Panc1 (cell line): Measurements from ENCODE around the gene DCUN1D2. TPM values are rescaled to one million over a fixed set of nuclear protein-coding genes. Genes with fewer than 3 reads are reported as not detected.

ENCODE experiments used
- ATAC-seq: fragments of 200-7000 bp; cut with Tn5 transposase; 2 replicates; pipeline ENCODE4 v1.9.1; 2020; ENCODE audit warnings: mild to moderate bottlenecking, moderate library complexity
- BruUV-seq: library from RNA; stranded (reverse); fragments of 400-500 nt; replicated peaks from 2 replicates; lab custom pipeline; 2021; lab: Mats Ljungman, UMichigan
- CTCF ChIA-PET: fragments of 300-600 bp; sonication (Branson Sonifier 250); formaldehyde crosslinking; loops from one replicate; lab custom pipeline; 2022; ENCODE audit warnings: antibody characterized with exemption; lab: Charles Lee
- POLR2A ChIA-PET: fragments of 300-600 bp; sonication (Branson Sonifier 250); formaldehyde crosslinking; loops from one replicate; lab custom pipeline; 2022; ENCODE audit warnings: antibody characterized with exemption; lab: Charles Lee
- DNase-seq: peaks from one replicate; pipeline ENCODE4 v3.0.0-alpha.2; 2010; ENCODE audit warnings: low read depth, low spot score
- H3K27ac ChIP-seq: 2 replicates; pipeline ENCODE4 v1.5.1; 2011; ENCODE audit warnings: mild to moderate bottlenecking, low read length, inconsistent platforms
- H3K27me3 ChIP-seq: fragments of 200-500 bp; sonication (Bioruptor generic); 2 replicates; pipeline ENCODE4 v1.6.0; 2014; ENCODE audit warnings: low read length, inconsistent platforms; ENCODE audit not compliant: control insufficient read depth, insufficient read depth
- H3K36me3 ChIP-seq: fragments of 200-500 bp; sonication (Bioruptor generic); 2 replicates; pipeline ENCODE4 v1.5.1; 2014; ENCODE audit warnings: inconsistent platforms, mild to moderate bottlenecking, low read length, moderate library complexity; ENCODE audit not compliant: control insufficient read depth, insufficient read depth
- H3K4me1 ChIP-seq: 2 replicates; pipeline ENCODE4 v1.5.1; 2011; ENCODE audit warnings: inconsistent platforms, mild to moderate bottlenecking, low read length, moderate library complexity; ENCODE audit not compliant: control insufficient read depth, insufficient read depth
- H3K4me3 ChIP-seq, 2 experiments: 2 replicates each; pipeline ENCODE4 v1.5.1; 2011 to 2012; ENCODE audit warnings: low read depth in 2 of 2, low read length in 2 of 2, mild to moderate bottlenecking in 2 of 2, inconsistent platforms in 1 of 2, moderate library complexity in 1 of 2
- H3K9me3 ChIP-seq: fragments of 200-500 bp; sonication (Bioruptor generic); 2 replicates; pipeline ENCODE4 v1.5.1; 2014; ENCODE audit warnings: low read depth, mild to moderate bottlenecking, inconsistent platforms, low read length, moderate library complexity; ENCODE audit not compliant: control insufficient read depth, insufficient read depth
- POLR2AphosphoS5 ChIP-seq: IDR thresholded peaks from 2 replicates; pipeline ENCODE4 v1.6.1; 2012; ENCODE audit warnings: mild to moderate bottlenecking, low read depth, low read length, moderate library complexity
- REST ChIP-seq, 2 experiments: IDR thresholded peaks; 2 replicates each; pipeline ENCODE4 v1.6.1; 2011 to 2012; ENCODE audit warnings: low read depth in 2 of 2, control low read depth in 1 of 2, low read length in 1 of 2, mild to moderate bottlenecking in 1 of 2, moderate library complexity in 1 of 2; ENCODE audit not compliant: insufficient read depth in 1 of 2
- SIN3A ChIP-seq: IDR thresholded peaks from 2 replicates; pipeline ENCODE4 v1.6.1; 2012; ENCODE audit warnings: low read depth, mild to moderate bottlenecking, low read length, moderate library complexity, borderline replicate concordance; ENCODE audit not compliant: insufficient read depth
- TCF7L2 ChIP-seq: IDR thresholded peaks from 2 replicates; pipeline ENCODE4 v1.6.1; 2011; ENCODE audit warnings: mild to moderate bottlenecking, low read depth, low read length, inconsistent platforms
- in situ Hi-C: cut with HindIII; loops from 2 replicates; pipeline ENCODE4 v1.10.0; 2016; ENCODE audit warnings: low sequenced_read_pairs, low pct_unique_long_range_greater_than_20kb
- intact Hi-C: fragments of 100-400 bp; cut with micrococcal nuclease; formaldehyde crosslinking; loops from one replicate; pipeline ENCODE4 v1.10.0; 2022; ENCODE audit not compliant: unreplicated experiment
- total RNA-seq: library from RNA; stranded (reverse); gene quantifications from one replicate; pipeline ENCODE4 v1.2.1, GENCODE V29; 2021; ENCODE audit not compliant: unreplicated experiment
- TF ChIP-seq, protein P1 (sequence below): fragments of 450-650 bp; IDR thresholded peaks from 2 replicates; pipeline ENCODE4 v1.5.1; 2017; ENCODE audit warnings: mild to moderate bottlenecking

DCUN1D2 gene
- total RNA-seq, 1 experiment from 2014 or later, result 22.8 TPM

- no peaks in the 10 kb centered on the region for H3K27me3 ChIP-seq
- H3K9me3 ChIP-seq, result no peaks in the 10 kb centered on the region
- ATAC-seq (no peak), DNase-seq (no peak)
- no peaks in the 10 kb centered on the region for H3K4me1 ChIP-seq
- intact Hi-C loops, result no loop called here
- H3K36me3 ChIP-seq, result peaks cover 4% of the 10 kb centered on the region; the same call in 1 of the 2 replicates
- no TSS peak for BruUV-seq
- in situ Hi-C loops, result no loop called here
- H3K27ac ChIP-seq, result no peak overlapping the region
- no peak overlapping the region for H3K4me3 ChIP-seq
- TF ChIP-seq TCF7L2 (no peak), REST (IDR thresholded peaks at IDR 0.05; ENCODE audit: insufficient read depth in 1 of 2, low read depth in 2 of 2, low read length in 1 of 2) (no peak), POLR2AphosphoS5 (no peak), SIN3A (no peak)
- TF ChIP-seq, protein P1, sequence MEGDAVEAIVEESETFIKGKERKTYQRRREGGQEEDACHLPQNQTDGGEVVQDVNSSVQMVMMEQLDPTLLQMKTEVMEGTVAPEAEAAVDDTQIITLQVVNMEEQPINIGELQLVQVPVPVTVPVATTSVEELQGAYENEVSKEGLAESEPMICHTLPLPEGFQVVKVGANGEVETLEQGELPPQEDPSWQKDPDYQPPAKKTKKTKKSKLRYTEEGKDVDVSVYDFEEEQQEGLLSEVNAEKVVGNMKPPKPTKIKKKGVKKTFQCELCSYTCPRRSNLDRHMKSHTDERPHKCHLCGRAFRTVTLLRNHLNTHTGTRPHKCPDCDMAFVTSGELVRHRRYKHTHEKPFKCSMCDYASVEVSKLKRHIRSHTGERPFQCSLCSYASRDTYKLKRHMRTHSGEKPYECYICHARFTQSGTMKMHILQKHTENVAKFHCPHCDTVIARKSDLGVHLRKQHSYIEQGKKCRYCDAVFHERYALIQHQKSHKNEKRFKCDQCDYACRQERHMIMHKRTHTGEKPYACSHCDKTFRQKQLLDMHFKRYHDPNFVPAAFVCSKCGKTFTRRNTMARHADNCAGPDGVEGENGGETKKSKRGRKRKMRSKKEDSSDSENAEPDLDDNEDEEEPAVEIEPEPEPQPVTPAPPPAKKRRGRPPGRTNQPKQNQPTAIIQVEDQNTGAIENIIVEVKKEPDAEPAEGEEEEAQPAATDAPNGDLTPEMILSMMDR, result no peak
- POLR2A ChIA-PET, result interaction anchor here (0.7 kb wide), 1 partner anchor 135 kb away, joined by 3 read pairs; no protein-coding TSS in a partner anchor
- CTCF ChIA-PET, result no interaction called here
Measured at GRCh38 chr13:113509989-113510388, 19.5 kb upstream of the DCUN1D2 start.

DNA sequence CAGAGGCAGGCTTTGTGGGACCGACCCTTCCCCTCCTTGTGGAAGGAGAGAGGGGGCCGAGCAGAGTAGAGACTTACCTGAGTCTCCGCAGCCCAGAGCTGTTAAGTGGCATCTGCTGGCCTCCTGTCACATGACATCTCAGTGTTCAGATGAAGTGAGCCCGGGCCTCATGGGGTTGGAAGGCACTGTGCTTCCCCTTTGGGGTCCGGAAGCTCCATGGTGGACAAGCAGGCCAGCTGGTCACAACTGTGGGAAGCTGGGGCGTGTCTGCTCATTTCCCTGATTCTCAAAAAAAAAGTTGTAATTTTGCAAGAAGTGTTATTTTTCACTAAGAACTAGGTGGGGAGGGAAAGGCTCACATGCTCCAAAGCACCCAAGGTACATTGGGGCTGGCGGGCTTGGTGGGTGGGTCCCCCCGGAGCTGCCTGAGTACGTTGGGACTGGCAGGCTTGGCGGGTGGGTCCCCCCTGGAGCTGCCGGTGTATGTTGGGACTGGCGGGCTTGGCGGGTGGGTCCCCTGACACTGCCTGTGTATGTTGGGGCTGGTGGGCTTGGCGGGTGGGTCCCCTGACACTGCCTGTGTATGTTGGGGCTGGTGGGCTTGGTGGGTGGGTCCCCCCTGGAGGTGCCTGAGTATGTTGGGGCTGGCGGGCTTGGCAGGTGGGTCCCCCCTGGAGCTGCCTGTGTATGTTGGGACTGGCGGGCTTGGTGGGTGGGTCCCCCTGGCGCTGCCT, 18.2 kb upstream of the DCUN1D2 start:
- Histone ChIP-seq H3K4me1 (no peaks in the 10 kb centered on the region), H3K9me3 (no peaks in the 10 kb centered on the region), H3K4me3 (no peak overlapping the region), H3K36me3 (peaks cover 11% of the 10 kb centered on the region), H3K27ac (no peak overlapping the region), H3K27me3 (no peaks in the 10 kb centered on the region)
- TF ChIP-seq POLR2AphosphoS5, result no peak
- no peak for TF ChIP-seq TCF7L2
- no peak for TF ChIP-seq REST (IDR thresholded peaks at IDR 0.05; ENCODE audit: insufficient read depth in 1 of 2, low read depth in 2 of 2, low read length in 1 of 2)
- TF ChIP-seq SIN3A, result no peak
- TF ChIP-seq, protein P1, result no peak
- DNase-seq, result no peak
- no peak for ATAC-seq
- BruUV-seq, result no TSS peak
- ChIA-PET CTCF (no interaction called here), POLR2A (no interaction called here)
- in situ Hi-C loops (no loop called here), intact Hi-C loops (no loop called here)
